Prostate gland (tissue), 2 donors: ENCODE results near the gene KIF16B. TPM values are rescaled to one million over a fixed set of nuclear protein-coding genes. Genes with fewer than 3 reads are reported as not detected.

Source experiments
- DNase-seq: peaks from one replicate; pipeline ENCODE4 v3.0.0-alpha.2; 2019; ENCODE audit warnings: low spot score
- H3K27ac ChIP-seq, 2 donors: fragments of 200-600 bp; sonication (generic); 2 replicates each; pipeline ENCODE4 v1.5.1; 2017 to 2019
- H3K27me3 ChIP-seq: fragments of 200-600 bp; sonication (generic); replicated peaks from 2 replicates; pipeline ENCODE4 v1.5.1; 2019; ENCODE audit not compliant: insufficient read depth
- H3K36me3 ChIP-seq, 2 donors: fragments of 200-600 bp; sonication (generic); 1 replicate in 1 of 2; 2 replicates in 1 of 2; pipeline versions ENCODE4 v1.5.1 to v1.8.1; 2017 to 2019
- H3K4me1 ChIP-seq: fragments of 200-600 bp; sonication (generic); replicated peaks from 2 replicates; pipeline ENCODE4 v1.5.1; 2019
- H3K4me3 ChIP-seq, 2 donors: fragments of 200-600 bp; sonication (generic); 2 replicates each; pipeline ENCODE4 v1.5.1; 2017 to 2019
- H3K9me3 ChIP-seq: fragments of 200-600 bp; sonication (generic); 2 replicates; pipeline ENCODE4 v1.5.1; 2017
- POLR2A ChIP-seq: fragments of 450-650 bp; IDR thresholded peaks from one replicate; pipeline ENCODE4 v1.6.1; 2016; ENCODE audit warnings: antibody characterized with exemption, mild to moderate bottlenecking
- POLR2AphosphoS5 ChIP-seq: sonication (generic); formaldehyde crosslinking; IDR thresholded peaks from one replicate; pipeline ENCODE4 v1.6.1; 2017; ENCODE audit warnings: antibody characterized with exemption
- WGBS: methylation state at CpG from one replicate; pipeline ENCODE4 v1.1.5; 2018; 5-methylcytosine and 5-hydroxymethylcytosine counted together
- intact Hi-C: fragments of 100-400 bp; cut with DNase I; formaldehyde crosslinking; loops from one replicate; pipeline ENCODE4 v1.14.2; 2022
- total RNA-seq, 2 donors: library from RNA; depleted of rRNA; stranded (reverse); fragments of >200 nt; gene quantifications; one replicate each; pipeline ENCODE4 v1.1.0, GENCODE V29; 2016
- TF ChIP-seq, protein P1 (sequence below), 4 experiments: fragments of 200-600 bp in 2 of 4; fragments of 450-650 bp in 2 of 4; sonication (generic) in 2 of 4; IDR thresholded peaks; 1 replicate in 3 of 4; 2 replicates in 1 of 4; pipeline ENCODE4 v1.5.1; 2016 to 2019; ENCODE audit warnings: antibody characterized with exemption in 4 of 4, mild to moderate bottlenecking in 2 of 4, moderate library complexity in 2 of 4

Gene KIF16B
- total RNA-seq, 2 donors from 2014 or later: 11.5 to 24.4 TPM

GRCh38 chr20:16457514-16457913 is 115.7 kb downstream of the KIF16B start:
- Histone ChIP-seq H3K9me3 (no peaks in the 10 kb centered on the region), H3K4me1 (no peaks in the 10 kb centered on the region), H3K27ac (no peak overlapping the region), H3K36me3 (no peaks in the 10 kb centered on the region), H3K4me3 (no peak overlapping the region), H3K27me3 (no peaks in the 10 kb centered on the region)
- DNase-seq: no peak
- WGBS: 90% methylated on average over 5 of the region's 5 CpGs
- no peak for TF ChIP-seq POLR2AphosphoS5
- TF ChIP-seq POLR2A: no peak
- TF ChIP-seq, protein P1, sequence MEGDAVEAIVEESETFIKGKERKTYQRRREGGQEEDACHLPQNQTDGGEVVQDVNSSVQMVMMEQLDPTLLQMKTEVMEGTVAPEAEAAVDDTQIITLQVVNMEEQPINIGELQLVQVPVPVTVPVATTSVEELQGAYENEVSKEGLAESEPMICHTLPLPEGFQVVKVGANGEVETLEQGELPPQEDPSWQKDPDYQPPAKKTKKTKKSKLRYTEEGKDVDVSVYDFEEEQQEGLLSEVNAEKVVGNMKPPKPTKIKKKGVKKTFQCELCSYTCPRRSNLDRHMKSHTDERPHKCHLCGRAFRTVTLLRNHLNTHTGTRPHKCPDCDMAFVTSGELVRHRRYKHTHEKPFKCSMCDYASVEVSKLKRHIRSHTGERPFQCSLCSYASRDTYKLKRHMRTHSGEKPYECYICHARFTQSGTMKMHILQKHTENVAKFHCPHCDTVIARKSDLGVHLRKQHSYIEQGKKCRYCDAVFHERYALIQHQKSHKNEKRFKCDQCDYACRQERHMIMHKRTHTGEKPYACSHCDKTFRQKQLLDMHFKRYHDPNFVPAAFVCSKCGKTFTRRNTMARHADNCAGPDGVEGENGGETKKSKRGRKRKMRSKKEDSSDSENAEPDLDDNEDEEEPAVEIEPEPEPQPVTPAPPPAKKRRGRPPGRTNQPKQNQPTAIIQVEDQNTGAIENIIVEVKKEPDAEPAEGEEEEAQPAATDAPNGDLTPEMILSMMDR (IDR thresholded peaks at IDR 0.05): no peak
- intact Hi-C loops: no loop called here

GRCh38 chr20:16455324-16455723 is 117.9 kb downstream of the KIF16B start:
- H3K4me1 ChIP-seq: no peaks in the 10 kb centered on the region
- no peak for TF ChIP-seq POLR2A
- no peak for TF ChIP-seq POLR2AphosphoS5
- H3K4me3 ChIP-seq: no peak overlapping the region
- intact Hi-C loops: no loop called here
- WGBS: 72% methylated on average over 1 of the region's 1 CpG
- H3K9me3 ChIP-seq: no peaks in the 10 kb centered on the region
- H3K27me3 ChIP-seq: no peaks in the 10 kb centered on the region
- H3K27ac ChIP-seq: no peak overlapping the region
- DNase-seq: no peak
- H3K36me3 ChIP-seq: no peaks in the 10 kb centered on the region

DNA sequence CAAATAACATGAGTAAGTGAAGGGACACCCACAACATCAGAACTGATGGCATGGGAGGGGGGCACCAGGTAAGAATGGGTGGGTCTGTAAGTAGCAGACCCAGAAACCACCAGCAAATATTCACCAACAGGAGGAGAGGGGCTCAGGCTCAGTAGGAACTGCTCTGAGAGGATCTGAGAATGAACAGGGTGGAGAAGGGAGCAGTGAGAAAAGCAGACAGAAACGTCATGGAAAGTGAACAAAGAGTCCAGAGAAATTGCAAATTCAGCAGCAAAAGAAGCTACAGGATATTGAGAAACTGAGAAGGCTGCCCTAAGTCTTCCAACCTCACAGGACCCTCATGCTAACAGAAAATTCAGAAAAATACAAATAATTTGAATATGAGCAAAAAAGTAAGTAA is 121.3 kb downstream of the KIF16B start:
- Histone ChIP-seq H3K27ac (no peak overlapping the region), H3K36me3 (no peaks in the 10 kb centered on the region), H3K4me1 (no peaks in the 10 kb centered on the region), H3K9me3 (no peaks in the 10 kb centered on the region), H3K4me3 (no peak overlapping the region), H3K27me3 (no peaks in the 10 kb centered on the region)
- intact Hi-C loops: no loop called here
- 65% methylated on average over 1 of the region's 1 CpG for WGBS
- no peak for DNase-seq
- TF ChIP-seq, protein P1 (IDR thresholded peaks at IDR 0.05): no peak
- no peak for TF ChIP-seq POLR2A
- TF ChIP-seq POLR2AphosphoS5: no peak

DNA sequence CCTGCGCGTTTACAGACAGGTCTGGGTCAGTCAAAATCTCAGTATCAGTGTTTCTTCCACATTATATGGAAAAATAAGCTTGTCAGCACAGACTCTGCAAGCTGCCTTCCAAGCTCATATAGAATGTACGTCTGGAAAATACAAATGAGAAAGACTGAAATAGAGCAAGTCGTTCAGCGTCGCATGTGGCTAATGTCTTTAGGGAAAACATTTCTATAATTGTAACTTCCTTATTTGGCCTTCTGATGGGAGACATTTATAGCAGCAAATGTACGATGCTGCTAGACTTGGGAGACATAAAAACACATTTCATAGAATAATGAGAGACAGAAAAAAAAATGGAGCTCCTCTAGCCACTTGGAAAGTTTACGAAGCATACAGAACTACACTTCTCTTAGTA is 122.2 kb downstream of the KIF16B start:
- Histone ChIP-seq H3K4me3 (no peak overlapping the region), H3K4me1 (no peaks in the 10 kb centered on the region), H3K27me3 (no peaks in the 10 kb centered on the region), H3K27ac (no peak overlapping the region), H3K9me3 (no peaks in the 10 kb centered on the region), H3K36me3 (no peaks in the 10 kb centered on the region)
- WGBS: 86% methylated on average over 8 of the region's 8 CpGs
- TF ChIP-seq, protein P1 (IDR thresholded peaks at IDR 0.05): no peak
- TF ChIP-seq POLR2A: no peak
- TF ChIP-seq POLR2AphosphoS5: no peak
- no peak for DNase-seq
- intact Hi-C loops: no loop called here

GRCh38 chr20:16446991-16447390 is 126.3 kb downstream of the KIF16B start:
- 77% methylated on average over 3 of the region's 3 CpGs for WGBS
- no peaks in the 10 kb centered on the region for H3K36me3 ChIP-seq
- H3K9me3 ChIP-seq: no peaks in the 10 kb centered on the region
- no peak for DNase-seq
- H3K4me1 ChIP-seq: no peaks in the 10 kb centered on the region
- H3K27me3 ChIP-seq: no peaks in the 10 kb centered on the region
- no peak overlapping the region for H3K27ac ChIP-seq
- TF ChIP-seq POLR2AphosphoS5 (no peak), POLR2A (no peak)
- TF ChIP-seq, protein P1 (IDR thresholded peaks at IDR 0.05): no peak
- H3K4me3 ChIP-seq: no peak overlapping the region
- intact Hi-C loops: no loop called here
